GM18868 (cell line): ENCODE measurements around the gene HBG1.

ENCODE experiments used
- ATAC-seq: cut with Tn5 transposase; IDR thresholded peaks from one replicate; pipeline ENCODE4 v1.9.1; 2021; ENCODE audit warnings: mild to moderate bottlenecking, moderate library complexity; ENCODE audit not compliant: unreplicated experiment

Gene HBG1

GRCh38 chr11:5229356-5229755 is 20.3 kb downstream of the HBG1 start:
- ATAC-seq = no peak

- no peak for ATAC-seq
Measured at GRCh38 chr11:5228124-5228523, 21.5 kb downstream of the HBG1 start.

GRCh38 chr11:5227681-5228080 is 22.0 kb downstream of the HBG1 start:
- ATAC-seq = no peak

DNA sequence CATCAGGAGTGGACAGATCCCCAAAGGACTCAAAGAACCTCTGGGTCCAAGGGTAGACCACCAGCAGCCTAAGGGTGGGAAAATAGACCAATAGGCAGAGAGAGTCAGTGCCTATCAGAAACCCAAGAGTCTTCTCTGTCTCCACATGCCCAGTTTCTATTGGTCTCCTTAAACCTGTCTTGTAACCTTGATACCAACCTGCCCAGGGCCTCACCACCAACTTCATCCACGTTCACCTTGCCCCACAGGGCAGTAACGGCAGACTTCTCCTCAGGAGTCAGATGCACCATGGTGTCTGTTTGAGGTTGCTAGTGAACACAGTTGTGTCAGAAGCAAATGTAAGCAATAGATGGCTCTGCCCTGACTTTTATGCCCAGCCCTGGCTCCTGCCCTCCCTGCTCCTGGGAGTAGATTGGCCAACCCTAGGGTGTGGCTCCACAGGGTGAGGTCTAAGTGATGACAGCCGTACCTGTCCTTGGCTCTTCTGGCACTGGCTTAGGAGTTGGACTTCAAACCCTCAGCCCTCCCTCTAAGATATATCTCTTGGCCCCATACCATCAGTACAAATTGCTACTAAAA is 22.8 kb downstream of the HBG1 start, which contains the start of gene HBB:
Gene HBB, minus strand, starts transcription at position 340 of the 579 bp plus-strand sequence. Its CDS starts 50 bp downstream, at position 290.
- ATAC-seq = no peak

DNA sequence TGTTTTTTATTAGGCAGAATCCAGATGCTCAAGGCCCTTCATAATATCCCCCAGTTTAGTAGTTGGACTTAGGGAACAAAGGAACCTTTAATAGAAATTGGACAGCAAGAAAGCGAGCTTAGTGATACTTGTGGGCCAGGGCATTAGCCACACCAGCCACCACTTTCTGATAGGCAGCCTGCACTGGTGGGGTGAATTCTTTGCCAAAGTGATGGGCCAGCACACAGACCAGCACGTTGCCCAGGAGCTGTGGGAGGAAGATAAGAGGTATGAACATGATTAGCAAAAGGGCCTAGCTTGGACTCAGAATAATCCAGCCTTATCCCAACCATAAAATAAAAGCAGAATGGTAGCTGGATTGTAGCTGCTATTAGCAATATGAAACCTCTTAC is 24.2 kb downstream of the HBG1 start:
- no peak for ATAC-seq

DNA sequence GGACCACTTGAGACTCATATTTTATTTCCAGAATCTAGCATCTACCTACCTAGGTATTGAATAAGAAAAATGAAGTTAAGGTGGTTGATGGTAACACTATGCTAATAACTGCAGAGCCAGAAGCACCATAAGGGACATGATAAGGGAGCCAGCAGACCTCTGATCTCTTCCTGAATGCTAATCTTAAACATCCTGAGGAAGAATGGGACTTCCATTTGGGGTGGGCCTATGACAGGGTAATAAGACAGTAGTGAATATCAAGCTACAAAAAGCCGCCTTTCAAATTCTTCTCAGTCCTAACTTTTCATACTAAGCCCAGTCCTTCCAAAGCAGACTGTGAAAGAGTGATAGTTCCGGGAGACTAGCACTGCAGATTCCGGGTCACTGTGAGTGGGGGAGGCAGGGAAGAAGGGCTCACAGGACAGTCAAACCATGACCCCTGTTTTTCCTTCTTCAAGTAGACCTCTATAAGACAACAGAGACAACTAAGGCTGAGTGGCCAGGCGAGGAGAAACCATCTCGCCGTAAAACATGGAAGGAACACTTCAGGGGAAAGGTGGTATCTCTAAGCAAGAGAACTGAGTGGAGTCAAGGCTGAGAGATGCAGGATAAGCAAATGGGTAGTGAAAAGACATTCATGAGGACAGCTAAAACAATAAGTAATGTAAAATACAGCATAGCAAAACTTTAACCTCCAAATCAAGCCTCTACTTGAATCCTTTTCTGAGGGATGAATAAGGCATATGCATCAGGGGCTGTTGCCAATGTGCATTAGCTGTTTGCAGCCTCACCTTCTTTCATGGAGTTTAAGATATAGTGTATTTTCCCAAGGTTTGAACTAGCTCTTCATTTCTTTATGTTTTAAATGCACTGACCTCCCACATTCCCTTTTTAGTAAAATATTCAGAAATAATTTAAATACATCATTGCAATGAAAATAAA is 24.8 kb downstream of the HBG1 start:
- ATAC-seq = no peak

DNA sequence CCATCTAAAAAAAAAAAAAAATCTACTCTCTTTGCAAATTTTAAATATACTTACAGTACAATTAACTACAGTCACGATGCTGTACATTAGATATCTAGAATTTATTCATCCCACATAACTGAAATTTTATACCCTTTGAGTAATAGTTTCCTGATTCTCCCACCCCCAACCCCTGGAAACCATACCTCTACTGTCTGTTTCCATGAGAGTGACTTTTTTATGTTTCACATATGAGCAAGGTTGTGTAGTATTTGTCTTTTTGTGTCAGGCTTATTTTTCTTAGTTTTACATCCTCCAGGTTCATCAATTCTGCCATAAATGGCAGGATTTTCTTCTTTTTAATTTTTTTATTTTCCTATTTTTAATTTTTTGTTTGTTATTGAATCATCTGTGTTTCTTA is 26.0 kb downstream of the HBG1 start:
- no peak for ATAC-seq

DNA sequence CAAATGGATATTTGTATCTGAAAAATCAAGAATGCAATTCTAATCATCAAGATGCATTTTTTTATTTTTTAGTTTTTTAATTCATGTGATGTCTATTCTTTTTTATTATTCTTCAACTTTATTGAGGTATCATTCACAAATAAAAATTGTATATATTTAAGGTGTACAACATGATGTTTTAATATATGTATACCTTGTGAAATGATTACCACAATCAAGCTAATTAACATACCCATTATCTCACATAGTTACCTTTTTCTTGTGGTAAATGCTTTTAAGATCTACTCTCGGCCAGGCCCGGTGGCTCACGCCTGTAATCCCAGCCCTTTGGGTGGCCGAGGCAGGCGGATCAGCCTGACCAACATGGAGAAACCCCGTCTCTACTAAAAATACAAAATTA is 26.5 kb downstream of the HBG1 start:
- no peak for ATAC-seq

GRCh38 chr11:5210376-5210885 is 39.2 kb downstream of the HBG1 start:
- no peak for ATAC-seq

DNA sequence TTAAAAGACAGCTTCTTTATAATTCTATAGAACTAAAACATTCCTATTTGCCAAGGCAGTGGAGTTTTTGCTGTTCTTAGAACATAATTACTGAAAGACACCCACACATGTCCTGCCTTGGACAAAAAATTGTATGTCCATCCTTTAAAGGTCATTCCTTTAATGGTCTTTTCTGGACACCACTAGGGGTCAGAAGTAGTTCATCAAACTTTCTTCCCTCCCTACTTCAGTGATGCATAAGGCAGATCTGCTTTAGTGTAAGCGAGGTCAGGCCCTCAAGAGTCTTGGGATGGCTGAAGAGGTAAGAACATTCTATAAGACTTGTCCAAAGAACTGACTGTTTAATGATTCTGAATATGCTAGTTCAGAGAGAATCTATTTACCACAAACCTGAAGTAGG is 44.9 kb downstream of the HBG1 start:
- ATAC-seq = no peak

DNA sequence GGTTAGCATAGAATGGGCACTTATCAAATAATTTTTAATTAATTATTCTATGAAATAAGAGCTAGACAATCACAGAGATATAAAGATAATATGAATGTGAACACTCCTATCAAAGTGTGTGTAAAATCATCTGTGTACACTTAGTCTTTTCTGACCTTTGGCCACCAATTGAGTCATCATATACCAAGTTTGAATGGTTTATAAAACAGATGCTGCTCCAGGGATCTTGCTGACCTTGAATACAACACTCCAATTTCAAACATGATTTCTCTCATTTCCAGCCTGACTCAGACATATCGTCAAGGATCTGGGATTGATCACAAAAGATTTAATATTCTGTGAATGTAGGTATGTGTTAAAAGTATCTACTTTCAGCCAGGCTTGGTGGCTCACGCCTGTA is 46.3 kb downstream of the HBG1 start:
- ATAC-seq = no peak

DNA sequence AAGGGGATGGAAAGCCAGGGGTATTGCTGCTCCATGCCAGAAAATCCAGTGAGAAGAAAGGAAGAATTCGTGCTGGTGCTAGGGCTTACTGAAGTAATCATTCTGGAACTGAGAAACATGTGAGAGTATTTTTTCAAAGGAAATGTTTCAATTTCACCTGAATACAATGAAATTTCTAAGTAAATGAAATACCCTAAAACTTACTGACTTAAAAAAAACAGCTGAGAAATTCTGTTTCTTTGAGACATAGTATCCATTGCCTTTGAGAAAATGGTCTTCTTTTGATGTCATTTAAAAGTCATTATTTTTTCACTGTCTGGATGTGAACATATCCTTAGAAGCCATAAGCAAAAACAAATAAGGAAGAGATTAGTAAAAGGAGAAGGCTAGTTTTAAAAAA is 49.1 kb downstream of the HBG1 start, which contains the start of gene OR51V1:
Gene OR51V1, minus strand, starts transcription at position 101 of the 400 bp plus-strand sequence. Its CDS starts 0 bp downstream, at position 101.
- ATAC-seq = no peak

GRCh38 chr11:5198285-5198684 is 51.4 kb downstream of the HBG1 start:
- no peak for ATAC-seq
